Activated naive CD8-positive, alpha-beta T cell (primary cell): ENCODE measurements around the gene NYAP2.

Source experiments
- H3K27ac Mint-ChIP-seq: one replicate; pipeline ENCODE4 v1.8.0; 2021; ENCODE audit warnings: mixed read lengths
- H3K27me3 Mint-ChIP-seq: one replicate; pipeline ENCODE4 v1.8.0; 2021; ENCODE audit warnings: mixed read lengths
- H3K36me3 Mint-ChIP-seq: one replicate; pipeline ENCODE4 v1.8.0; 2021; ENCODE audit warnings: mixed read lengths
- H3K4me1 Mint-ChIP-seq: one replicate; pipeline ENCODE4 v1.8.0; 2021; ENCODE audit warnings: low read depth, mixed read lengths
- H3K4me3 Mint-ChIP-seq: one replicate; pipeline ENCODE4 v1.8.0; 2021; ENCODE audit warnings: mild to moderate bottlenecking, mixed read lengths
- H3K9me3 Mint-ChIP-seq: one replicate; pipeline ENCODE4 v1.8.0; 2021; ENCODE audit warnings: low read depth, mixed read lengths

NYAP2 gene

DNA sequence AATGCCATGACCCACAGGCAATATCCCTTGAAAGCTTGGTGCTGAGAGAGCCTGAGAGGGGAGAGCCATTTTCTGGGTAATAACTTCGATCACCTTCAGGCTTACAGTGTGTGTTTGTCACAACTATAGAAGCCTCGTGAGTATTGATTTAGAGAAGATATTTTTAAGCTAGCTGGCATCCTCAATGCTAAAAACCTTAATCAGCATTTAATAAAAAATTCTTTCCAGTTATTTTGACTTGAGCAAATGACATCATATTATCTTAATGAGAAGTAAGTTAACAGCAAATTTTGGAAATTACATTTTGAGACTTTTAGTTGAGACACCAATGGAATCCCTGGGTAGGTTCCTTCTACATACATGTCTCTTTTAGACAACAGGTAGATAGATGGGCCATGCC lies 283.7 kb downstream of the NYAP2 start:
- Mint-ChIP-seq H3K27me3 (peaks cover 5% of the 10 kb centered on the region), H3K9me3 (no peaks in the 10 kb centered on the region), H3K4me3 (no peak overlapping the region), H3K27ac (no peak overlapping the region), H3K4me1 (no peaks in the 10 kb centered on the region), H3K36me3 (no peaks in the 10 kb centered on the region)

DNA sequence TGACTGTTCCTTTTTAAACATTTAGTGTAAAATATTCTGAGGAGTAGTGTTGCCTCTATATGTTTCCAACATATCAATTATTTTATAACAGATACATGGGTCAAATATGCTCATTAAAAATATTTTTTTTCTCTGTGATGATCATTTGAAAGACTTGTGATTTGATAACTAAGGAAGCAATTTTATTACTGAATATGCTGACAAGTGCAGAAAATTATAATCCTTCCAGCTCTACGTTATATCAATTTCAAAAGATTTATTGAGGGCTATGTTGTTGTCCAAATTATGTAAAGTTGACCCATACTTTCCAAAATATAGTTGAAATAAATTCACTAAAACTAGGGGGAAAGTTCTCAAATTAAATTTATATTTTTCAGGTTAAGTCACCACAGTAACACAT lies 290.6 kb downstream of the NYAP2 start:
- Mint-ChIP-seq H3K27ac (no peak overlapping the region), H3K36me3 (no peaks in the 10 kb centered on the region), H3K4me3 (no peak overlapping the region), H3K9me3 (no peaks in the 10 kb centered on the region), H3K4me1 (no peaks in the 10 kb centered on the region), H3K27me3 (peaks cover 7% of the 10 kb centered on the region)

DNA sequence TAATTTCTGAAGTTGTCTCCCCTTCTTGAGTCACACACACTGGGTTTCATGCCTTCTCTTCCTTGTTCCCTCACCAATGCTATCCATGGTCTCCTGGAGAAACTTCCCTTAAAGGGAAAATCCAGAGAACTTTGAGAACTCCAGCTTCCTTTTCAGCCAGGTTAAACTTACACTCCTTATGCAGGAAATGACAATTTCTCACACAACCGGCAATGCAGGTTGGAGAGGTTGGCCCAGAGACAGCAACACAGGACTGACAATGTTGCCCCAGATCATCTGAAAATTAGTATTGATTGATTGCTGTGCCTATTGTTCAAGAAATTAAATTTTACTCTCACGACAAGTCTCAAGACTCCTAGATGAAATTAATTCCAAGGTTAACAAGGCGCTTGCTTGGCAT lies 292.2 kb downstream of the NYAP2 start:
- Mint-ChIP-seq H3K27ac (no peak overlapping the region), H3K27me3 (peaks cover 10% of the 10 kb centered on the region), H3K4me3 (no peak overlapping the region), H3K4me1 (no peaks in the 10 kb centered on the region), H3K9me3 (no peaks in the 10 kb centered on the region), H3K36me3 (no peaks in the 10 kb centered on the region)

DNA sequence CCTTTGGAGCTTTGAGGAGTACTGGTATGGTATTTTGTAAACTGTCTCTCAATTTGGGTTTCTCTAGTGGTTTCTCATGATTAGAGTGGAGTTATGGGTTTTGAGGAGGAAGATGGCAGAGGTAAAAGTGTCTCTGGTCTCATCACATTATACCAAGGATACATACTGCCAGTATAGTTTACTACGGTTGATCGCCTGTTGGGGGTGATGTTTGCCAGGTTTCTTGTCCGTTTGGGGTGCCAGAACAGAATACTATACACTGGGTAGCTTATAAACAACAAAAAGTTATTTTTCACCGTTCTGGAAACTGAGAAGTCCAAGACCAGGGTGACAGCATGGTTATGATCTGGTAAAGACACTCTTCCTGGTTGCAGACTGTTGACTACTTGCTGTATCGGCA lies 293.7 kb downstream of the NYAP2 start:
- Mint-ChIP-seq H3K36me3 (no peaks in the 10 kb centered on the region), H3K27me3 (peaks cover 7% of the 10 kb centered on the region), H3K4me1 (no peaks in the 10 kb centered on the region), H3K4me3 (no peak overlapping the region), H3K27ac (no peak overlapping the region), H3K9me3 (no peaks in the 10 kb centered on the region)

DNA sequence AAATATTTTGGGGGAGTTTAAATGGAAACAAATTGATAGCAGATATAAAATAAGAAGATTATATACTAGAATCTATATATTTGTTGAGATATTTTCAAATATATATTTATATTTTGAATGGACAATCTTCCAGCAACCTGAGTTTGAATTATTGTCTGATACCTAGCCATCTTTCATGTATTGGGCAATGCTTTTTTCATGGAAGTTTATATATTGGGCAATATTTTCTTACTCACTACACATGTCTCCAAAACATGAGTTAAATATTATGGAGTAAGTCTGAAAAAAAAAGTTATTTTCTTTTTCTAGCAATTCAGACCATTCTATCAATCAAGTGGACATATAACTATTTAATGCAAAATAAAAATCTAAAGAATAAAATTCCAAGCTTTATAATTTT lies 295.2 kb downstream of the NYAP2 start:
- Mint-ChIP-seq H3K4me1 (no peaks in the 10 kb centered on the region), H3K9me3 (no peaks in the 10 kb centered on the region), H3K27ac (no peak overlapping the region), H3K36me3 (no peaks in the 10 kb centered on the region), H3K27me3 (peaks cover 7% of the 10 kb centered on the region), H3K4me3 (no peak overlapping the region)

DNA sequence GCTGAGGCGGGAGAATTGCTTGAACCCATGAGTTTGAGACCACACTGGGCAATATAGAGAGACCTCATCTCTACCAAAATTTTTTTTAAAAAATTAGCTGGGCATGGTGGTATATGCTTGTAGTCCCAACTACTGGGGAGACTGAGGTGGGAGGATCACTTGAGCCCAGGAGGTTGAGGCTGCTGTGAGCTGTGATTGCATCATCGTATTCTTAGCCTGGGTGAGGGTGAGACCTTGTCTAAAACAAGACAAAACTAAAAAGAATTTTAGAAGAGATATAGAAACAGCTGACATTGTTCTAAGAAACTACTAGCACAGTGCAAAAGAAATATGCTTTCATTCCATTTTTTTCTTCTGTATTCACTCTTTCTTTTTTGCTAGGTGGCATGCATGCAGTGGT lies 298.4 kb downstream of the NYAP2 start:
- Mint-ChIP-seq H3K9me3 (no peaks in the 10 kb centered on the region), H3K36me3 (no peaks in the 10 kb centered on the region), H3K27ac (no peak overlapping the region), H3K27me3 (peaks cover 5% of the 10 kb centered on the region), H3K4me3 (no peak overlapping the region), H3K4me1 (no peaks in the 10 kb centered on the region)
